ENCODE results near the gene ATF7.

DNA sequence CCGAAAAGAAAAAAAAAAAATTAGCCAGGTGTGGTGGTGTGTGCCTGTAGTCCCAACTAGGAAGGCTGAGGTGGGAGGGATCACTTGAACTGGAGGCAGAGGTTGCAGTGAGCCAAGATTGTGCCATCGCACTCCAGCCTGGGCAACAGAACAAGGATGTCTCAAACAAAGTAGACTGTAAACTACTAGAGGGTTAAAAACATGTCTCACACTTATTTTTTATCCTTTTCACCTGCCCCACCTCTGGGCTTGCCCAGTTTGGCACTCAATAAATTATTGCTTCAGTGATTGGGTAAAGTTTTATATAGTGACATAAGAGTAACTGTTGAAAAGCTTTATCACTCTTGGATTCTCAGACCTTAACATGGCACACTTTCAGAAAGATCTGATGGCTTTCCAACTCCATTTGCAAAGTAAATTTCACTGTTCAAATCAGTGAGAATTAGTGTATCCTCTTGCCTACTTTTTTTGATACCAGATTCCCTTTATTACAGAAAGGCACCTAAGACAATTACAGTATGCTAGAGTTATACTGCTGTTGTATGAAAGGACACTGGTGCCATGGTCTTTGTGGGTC lies 62.6 kb downstream of the ATF7 start:
- TF ChIP-seq POLR2AphosphoS5 (IDR thresholded peaks at IDR 0.05) (no peak), POLR2A (IDR thresholded peaks at IDR 0.05) (no peak)
- TF ChIP-seq, protein P1, sequence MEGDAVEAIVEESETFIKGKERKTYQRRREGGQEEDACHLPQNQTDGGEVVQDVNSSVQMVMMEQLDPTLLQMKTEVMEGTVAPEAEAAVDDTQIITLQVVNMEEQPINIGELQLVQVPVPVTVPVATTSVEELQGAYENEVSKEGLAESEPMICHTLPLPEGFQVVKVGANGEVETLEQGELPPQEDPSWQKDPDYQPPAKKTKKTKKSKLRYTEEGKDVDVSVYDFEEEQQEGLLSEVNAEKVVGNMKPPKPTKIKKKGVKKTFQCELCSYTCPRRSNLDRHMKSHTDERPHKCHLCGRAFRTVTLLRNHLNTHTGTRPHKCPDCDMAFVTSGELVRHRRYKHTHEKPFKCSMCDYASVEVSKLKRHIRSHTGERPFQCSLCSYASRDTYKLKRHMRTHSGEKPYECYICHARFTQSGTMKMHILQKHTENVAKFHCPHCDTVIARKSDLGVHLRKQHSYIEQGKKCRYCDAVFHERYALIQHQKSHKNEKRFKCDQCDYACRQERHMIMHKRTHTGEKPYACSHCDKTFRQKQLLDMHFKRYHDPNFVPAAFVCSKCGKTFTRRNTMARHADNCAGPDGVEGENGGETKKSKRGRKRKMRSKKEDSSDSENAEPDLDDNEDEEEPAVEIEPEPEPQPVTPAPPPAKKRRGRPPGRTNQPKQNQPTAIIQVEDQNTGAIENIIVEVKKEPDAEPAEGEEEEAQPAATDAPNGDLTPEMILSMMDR (IDR thresholded peaks at IDR 0.05) = no peak

Measured in breast epithelium (tissue), 3 donors.